ENCODE measurements around the gene STAB1.

- TF ChIP-seq CTCF (IDR thresholded peaks at IDR 0.05): no peak
- TF ChIP-seq POLR2A (IDR thresholded peaks at IDR 0.05): no peak
These were observed 6.9 kb downstream of the STAB1 start for GRCh38 chr3:52502001-52502400.
